DMS 273 (cell line): ENCODE measurements around the gene MRPL32.
"Not testable (repeated sequence)": the region's sequence is repeated elsewhere in the genome, so short reads cannot be mapped to it uniquely, and the experiment has no call there.

Source experiments
- DNase-seq: peaks from one replicate; lab custom pipeline; 2025; ENCODE audit not compliant: unreplicated experiment; lab: John Stamatoyannopoulos, UW

Gene MRPL32

DNA sequence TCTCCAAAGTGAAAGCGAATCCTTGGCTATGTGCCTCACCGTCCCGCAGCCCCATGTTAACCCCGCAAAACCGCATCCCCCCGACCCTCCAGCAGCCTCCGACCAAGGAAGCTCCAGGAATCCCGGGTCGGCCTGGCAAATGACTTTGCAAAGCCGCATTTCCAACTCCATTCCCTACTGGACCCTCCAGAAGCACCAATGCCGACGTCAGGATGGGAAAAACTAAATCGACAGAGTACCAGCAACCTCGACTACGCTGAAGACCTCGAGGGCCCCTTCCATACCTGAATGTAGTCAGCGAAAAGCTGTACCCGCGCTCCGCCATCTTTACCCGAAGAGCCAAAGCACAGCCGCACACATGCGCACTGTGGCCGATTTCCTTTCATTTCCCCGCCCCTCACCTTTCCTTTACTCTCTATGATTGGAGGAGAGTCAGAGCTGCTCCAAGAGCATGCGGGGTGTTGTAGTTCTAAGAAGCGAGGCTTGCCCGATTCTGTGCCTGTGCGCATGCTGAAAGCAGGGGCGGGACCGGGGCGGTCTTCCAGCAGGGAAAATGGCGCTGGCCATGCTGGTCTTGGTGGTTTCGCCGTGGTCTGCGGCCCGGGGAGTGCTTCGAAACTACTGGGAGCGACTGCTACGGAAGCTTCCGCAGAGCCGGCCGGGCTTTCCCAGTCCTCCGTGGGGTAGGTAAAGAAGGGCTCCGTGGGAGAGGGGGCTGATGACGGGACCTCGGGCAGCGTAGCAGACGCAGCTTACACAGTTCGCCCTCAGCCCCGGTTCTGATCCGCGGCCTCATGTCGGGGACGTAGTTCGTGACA lies at the start of gene MRPL32, which contains the start of gene PSMA2:
Gene MRPL32, plus strand, starts transcription at position 543 of the 818 bp plus-strand sequence. Its CDS starts 11 bp downstream, at position 554.
Gene PSMA2, minus strand, starts transcription at position 341 of the 818 bp plus-strand sequence. Its CDS starts 16 bp downstream, at position 325.
- peak; percentile 99 for DNase-seq

DNA sequence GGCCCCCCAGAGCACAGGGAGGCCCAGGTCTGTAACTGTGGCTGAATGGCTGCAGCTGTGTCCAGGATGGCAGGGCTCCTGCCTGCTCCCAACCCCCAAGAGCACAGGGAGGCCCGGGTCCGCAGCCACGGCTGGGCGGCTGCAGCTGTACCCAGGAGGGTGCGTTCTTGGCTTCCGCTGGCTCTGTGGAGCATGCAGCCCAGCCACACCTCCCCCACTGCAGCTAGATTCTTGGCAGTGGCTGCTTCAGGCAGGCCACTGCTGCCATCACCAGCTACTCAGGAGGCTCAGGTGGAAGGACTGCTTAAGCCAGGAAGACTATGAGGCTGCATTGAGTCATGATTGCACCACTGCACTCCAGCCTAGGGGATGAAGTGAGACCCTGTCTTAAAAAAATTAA lies 48.2 kb upstream of the MRPL32 start:
- no peak for DNase-seq

DNA sequence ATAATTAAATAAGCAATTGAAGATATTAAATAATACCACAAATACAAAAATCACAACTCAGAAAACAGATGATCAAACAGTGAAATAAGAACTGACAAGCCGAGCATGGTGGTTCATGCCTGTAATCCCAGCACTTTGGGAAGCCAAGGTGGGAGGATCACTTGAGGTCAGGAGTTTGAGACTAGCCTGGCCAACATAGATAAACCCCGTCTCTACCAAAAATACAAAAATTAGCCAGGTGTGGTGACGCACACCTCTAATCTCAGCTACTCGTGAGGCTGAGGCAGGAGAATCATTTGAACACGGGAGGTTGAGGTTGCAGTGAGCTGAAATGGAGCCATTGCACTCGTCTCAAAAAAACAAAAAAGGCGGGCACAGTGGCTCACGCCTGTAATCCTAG lies 47.0 kb upstream of the MRPL32 start:
- DNase-seq = not testable (repeated sequence)

DNA sequence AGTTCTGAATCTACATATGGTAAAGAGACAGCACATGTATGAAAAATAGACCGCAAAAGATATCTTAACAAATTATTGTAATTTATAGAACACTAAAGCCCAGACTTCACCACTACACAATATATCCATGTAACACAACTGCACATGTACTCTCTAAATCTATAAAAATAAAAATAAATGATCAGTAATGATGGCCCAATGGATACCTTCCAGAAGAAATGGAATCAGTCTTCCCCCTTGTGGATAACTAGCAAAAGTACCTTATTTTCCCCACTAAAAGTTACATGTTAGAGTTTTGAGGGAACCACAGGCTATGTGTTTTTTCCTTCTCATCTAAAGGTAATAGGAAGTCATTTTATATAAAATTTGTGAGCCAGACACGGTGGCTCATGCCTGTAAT lies 46.0 kb upstream of the MRPL32 start:
- DNase-seq = peak; percentile 35

DNA sequence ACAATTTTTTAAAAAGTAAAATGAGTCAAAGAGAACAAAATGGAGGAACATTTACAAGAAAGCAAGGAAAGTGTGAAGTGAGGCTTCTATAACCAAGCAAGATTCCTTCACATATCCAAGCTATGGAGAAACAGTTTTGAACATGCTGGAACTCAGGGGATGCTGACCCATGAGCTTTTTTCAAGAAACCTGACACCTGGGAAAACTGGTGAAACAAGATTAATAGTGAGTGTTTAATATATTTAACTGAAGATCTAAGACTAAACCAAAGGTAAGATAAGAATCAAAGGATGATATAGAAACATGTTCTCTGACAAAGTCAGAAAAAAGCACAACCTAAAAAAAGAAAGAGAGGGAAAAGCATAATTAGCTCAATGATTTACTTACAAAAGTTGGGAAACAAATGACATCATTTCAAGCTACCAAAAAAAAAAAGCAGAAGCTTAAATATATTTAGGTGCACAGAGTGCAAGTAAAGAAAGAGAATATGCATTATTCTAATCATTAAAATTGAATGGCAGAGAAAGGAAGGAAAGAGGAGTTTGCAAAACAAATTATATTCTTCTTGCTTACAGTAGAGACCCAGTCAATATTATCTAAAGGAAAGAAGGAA lies 45.2 kb upstream of the MRPL32 start:
- no peak for DNase-seq

DNA sequence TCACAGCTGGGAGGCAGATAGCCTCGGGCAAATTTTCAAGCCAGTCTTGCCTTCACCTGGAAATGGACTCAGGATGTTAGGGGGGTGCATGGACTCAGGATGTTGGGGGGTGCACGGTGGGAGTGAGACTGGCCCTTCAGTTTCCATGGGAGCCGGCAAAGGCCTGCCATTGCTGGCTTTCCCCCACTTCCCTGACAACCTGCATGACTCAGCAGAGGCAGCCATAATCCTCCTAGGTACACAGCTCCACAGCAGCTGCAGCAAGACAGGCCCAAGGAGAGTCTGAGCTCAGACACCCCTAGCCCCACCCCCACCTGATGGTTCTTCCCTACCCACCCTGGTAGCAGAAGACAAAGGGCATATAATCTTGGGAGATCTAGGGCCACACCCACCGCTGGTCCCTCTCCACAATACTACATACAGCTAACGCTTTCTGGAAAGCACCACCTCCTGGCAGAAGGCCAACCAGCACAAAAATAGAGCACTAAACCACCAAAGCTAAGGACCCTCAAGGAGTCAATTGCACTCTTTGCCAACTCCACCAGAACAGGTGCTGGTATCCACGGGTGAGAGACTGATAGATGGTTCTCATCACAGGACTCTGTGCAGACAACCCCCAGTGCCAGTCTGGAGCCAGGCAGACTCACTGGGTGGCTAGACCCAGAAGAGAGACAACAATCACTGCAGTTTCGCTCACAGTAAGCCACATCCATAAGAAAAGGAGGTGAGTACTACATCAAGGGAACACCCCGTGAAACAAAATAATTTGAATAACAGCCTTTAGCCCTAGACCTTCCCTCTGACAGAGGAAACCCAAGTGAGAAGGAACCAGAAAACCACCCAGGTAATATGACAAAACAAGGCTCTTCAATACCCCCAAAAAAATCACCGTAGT lies 38.6 kb upstream of the MRPL32 start:
- no peak for DNase-seq

DNA sequence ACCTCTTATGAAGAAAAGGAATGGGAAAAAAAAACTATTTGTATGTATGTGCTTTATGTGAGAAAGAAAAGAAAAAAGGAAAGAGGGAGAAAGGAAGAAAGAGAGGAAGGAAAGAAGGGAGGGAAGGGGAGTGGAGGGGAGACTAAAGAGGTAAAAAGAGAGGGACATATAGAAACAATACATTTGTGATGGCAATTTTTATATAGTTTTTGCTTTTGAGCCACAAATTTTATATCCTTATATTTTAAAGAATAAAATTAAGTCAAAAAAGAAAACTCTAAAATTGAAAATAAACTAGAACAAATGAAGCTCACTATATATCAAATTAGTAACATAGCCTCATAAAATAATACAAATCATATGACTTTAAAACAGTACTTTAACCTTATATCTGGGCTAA lies 31.3 kb upstream of the MRPL32 start:
- DNase-seq = no peak

DNA sequence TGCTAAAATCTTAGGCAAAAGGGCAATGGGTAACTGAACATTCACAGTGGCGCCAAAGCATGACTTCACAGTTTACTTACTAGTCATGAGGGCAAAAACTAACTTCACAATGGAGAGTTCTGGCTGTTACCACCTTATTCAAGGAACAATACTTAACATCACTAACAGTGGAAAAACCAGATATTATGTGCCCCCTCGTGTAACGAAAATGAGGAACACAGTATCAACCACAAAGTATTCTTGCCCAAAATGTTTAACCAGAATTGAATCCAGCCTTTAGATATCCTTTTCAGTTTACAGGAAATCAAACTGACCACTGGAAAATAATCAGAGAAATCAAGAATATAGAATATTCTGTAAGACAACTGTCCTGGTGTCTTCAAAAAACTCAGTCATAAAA lies 29.8 kb upstream of the MRPL32 start:
- DNase-seq = no peak

DNA sequence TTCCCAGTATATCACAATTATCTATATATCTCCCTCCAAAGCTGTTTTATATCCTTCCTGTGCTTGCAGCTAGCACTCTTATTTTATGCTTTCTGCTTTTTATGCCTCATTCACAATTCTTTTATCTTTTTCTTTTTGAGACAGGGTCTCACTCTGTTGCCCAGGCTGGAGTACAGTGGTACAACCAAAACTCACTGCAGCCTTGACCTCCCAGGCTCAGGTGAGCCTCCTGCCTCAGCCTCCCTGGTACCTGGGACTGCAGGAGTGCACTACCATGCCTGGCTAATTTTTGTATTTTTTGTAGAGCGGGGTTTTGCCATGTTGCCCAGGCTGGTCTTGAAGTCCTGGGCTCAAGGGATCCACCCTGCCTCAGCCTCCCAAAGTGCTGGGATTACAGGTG lies 26.0 kb upstream of the MRPL32 start:
- no peak for DNase-seq

DNA sequence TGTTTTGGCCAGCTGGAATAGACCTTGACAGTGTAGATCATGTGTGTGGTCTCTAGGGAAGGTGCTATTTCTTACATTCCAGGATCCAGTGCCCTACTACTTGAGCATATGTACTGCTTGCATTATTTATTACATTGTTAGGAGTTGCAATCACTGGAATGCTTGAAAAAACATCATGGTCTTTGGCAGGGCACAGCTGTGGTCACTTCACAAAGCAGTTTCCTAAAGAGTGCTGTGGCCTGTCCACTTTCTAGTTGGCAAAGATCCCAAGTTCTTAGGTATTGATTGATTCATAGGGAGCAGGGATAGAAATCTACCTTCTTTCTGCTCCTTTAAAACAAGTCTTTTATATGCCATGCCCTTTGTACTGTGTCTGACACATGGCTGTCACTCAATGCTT lies 24.9 kb upstream of the MRPL32 start:
- DNase-seq = no peak

DNA sequence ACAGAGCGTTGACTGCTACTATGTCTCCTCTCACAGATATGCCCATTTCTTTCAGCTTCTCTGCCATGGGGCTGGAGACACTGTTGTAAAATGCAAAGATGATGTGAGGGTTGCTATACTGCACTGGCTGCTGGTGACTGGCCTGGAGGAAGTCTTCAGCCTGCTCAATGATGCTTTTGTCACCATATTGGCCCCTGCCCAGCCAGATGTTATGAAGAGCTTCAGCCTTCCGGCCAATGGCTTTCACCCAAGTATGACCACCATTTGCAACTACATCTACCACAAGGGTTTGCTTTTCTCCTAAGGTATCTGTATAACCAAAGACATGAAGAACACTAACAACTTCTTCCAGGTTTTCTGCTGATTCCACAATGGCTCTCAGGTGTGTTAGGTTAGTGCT lies 21.9 kb upstream of the MRPL32 start:
- DNase-seq = no peak

DNA sequence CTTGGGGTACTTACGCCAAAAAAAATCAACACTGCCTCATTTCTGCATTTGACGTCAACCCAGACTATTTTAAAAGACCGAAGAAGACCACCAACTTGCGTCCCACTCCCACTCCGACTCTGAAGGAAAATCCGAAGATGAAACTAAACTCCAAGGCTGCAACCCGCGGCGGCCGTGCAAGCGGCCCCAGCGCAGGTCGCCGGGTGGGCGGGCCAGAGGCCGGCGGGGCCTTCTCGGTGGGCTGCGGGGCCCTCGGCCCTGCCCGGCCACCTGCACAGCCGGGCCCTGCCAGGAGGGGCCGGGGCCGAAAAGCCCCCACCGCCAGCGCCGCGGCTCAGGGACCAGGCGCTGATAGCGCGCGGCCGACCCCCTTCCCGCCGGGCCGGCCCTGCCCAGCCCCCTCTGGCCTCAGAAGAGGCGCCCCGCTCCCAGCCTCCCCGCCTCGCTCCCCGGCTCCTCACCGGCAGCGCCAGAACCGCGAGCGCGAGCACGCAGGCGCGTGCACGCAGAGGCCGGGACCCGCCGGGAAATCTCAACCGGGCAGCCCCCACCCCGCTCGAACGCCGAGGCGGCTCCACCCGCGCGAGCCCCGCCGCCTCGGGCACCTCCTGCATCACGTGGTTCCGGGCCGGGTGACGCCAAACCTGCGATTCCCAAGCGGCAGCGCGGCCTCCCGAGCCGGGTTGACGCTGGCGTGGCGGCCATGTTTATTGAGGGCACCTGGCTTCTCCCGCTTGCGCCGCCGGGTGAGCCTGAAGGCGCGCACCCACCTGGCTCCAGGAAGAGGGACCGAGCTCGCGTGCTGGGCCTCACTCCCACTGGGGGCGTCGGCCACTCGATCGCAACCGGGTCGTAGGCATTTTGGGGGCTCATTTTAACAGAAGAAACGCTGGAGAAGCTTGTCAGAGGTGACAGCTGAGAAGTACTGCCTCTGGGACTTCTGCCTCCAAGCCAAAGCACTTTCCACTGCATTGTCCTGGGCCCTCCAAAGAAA lies 20.4 kb upstream of the MRPL32 start, which contains the start of gene C7orf25:
Gene C7orf25, minus strand, starts transcription at position 617 of the 994 bp plus-strand sequence. CDS start 1,170 bp downstream, outside the sequence.
- DNase-seq = peak; percentile 99

DNA sequence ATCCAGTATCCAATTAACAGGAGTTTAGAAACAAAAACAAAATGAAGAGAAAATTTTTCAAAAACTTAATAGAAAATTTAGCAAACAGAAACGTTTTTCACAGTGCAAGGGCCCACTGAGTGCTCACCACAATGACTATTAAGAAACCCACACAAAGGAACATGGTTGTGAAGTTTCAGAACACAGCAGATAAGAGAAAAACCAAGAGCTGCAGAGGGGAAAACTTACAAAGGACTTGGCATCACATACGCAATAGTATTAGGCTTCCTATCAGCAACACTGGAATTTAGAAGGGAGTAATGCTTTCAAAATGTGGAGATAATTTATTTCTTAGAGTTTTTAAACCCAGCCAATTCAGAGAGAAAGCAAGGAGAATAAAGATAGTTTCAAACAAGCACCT lies 18.6 kb upstream of the MRPL32 start:
- DNase-seq = no peak

DNA sequence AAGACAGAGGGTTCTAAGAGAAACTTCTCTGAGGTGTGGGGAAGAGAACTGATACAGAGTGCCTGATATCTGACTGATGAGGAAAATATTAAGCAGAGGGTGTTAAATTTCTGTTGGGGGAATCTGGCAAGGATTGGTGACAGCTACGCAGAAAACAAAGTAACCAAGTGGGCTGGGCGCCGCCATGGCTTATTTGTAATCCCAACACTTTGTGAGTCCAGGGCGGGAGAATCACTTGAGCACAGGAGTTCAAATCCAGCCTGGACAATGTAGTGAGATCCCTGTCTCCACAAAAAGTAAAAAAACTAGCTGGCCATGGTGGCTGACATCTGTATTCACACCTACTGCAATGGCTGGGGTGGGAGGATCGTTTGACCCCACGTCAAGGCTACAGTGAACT lies 18.2 kb upstream of the MRPL32 start:
- no peak for DNase-seq

DNA sequence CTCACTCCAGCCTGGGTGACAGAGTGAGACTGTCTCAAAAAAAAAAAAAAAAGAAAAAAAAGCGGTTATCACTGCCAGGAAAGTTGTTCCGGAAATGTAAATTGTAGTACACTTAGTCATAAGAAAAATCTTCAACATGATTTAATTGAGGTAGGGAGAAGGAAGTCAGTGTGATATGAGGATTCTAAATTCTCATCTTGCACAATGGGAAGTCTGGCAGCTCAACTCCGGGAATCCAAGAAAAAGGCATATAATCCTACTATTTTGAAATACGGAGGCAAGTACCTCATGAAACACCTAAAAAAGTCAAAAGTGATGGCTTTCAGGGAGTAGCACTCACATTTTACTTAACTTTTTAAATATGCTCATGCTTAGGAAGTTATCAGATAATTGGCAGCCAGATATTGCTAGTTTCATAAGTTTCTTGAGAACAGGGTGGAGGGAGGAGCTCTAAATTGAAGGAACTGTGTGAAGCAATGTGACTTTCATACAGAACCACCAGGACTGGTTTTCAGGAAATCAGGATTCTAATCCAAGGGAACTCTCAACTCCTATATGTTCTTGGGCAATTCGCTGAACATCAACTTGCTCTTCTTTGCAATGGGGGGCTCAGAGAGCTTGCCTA lies 17.6 kb upstream of the MRPL32 start:
- no peak for DNase-seq

DNA sequence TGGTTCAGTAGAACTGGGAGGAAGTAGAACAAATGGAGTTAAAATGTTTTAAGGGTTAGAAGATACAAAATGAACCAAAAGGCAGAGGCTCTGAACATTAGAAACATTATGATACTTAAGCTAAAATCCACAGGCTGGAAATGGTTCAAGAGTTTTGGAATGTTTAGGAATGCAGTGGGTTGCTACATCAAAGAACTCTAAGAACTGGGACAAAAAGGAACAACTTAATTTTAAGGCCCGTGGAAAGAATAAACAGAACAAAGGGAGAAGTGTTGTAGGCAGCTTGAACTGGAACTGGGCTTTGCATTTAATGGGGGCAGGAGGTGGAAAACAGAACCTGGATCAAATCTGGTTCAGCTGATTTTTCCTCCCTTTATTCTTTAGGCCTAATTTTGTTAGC lies 16.8 kb upstream of the MRPL32 start:
- no peak for DNase-seq

DNA sequence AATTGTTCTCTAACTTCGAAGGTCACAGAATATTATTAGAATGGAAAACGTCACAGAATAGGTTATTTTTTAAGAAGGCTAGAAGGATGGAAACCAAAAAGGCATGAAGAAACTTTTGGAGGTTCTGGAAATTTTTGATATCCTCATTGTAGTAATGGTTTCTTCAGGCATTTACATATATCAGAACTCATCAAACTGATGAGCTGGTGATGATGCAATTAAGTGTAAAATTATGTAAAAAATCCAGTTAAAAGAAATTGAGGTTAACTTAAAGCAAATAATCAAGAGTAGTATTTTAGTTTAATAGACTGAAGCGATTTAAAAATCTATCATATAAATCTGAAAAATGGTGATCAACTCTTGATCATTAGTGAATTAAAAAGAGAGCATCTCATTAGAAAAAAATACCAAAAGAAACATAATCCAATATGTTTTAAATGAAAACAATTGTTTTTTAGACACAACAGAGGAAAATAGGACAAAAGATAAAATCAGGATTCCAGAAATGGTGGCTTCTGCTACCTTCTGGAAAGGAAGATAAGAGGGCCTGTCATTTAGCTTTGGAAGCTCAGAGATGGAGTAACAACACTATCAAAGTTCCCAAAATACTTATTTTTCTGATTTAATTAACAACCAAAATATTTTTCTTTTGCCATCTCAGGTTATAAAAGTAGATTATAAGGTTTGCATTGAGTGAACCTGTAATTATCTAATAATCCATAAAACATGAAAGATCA lies 10.0 kb upstream of the MRPL32 start:
- DNase-seq = no peak

DNA sequence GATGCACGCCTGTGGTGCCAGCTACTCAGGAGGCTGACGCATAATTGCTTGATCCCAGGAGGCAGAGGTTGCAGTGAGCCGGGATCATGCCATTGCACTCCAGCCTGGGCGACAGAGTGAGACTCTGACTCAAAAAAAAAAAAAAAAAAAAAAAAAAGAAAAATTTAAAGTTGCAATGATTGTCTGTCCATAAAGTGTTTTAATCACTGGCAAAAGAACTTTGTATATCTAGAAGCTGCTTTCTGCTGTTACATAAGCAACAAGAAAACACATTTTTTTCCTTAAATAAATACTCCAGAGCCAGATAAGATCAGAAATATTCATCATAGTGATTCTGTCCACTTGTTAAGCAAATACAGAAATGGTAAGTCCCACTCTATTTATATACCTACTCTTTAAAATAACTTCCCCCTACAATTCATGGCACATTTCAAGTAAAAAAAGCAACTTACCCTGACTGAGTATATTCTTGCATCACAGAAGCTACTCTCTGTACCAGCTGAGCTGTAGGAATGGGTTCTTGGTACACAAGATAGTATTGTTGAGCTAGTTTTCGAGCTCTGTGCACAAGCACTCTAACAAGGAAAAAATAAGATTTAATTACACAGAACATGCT lies 7.8 kb upstream of the MRPL32 start:
- DNase-seq = no peak

DNA sequence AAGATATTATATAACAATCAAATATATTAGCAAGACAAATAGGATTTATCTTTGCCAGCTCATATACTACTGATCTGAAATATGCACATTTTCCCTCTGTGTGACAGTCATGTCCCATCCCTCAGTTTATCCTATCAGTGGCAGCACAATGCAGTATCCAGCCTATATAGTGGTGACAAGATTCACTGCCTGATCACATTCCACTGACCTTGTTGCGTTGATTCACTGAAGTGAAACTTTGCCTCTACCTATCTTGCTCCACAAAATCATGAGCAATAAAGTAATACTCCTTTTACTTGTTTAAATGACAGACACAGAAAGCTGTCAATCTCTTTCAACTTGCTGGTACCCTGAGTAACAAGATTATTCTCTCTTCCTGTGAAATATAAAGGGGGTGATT lies 6.5 kb upstream of the MRPL32 start:
- DNase-seq = no peak
